GM13976 (cell line): Measurements from ENCODE around the gene OR8H3.
"Not testable (repeated sequence)": the region's sequence is repeated elsewhere in the genome, so short reads cannot be mapped to it uniquely, and the experiment has no call there.

Experiments
- DNase-seq: peaks from one replicate; pipeline ENCODE4 v3.0.0; 2012; ENCODE audit warnings: low spot score
- in situ Hi-C: fragments of 300-500 bp; cut with MboI; formaldehyde crosslinking; loops from one replicate; pipeline ENCODE4 v1.12.0; 2022; ENCODE audit warnings: low sequenced_read_pairs, mixed read lengths, inconsistent platforms; ENCODE audit not compliant: unreplicated experiment
- TF ChIP-seq, protein P1 (sequence below): IDR thresholded peaks from 2 replicates; pipeline ENCODE4 v1.5.1; 2012; ENCODE audit warnings: borderline replicate concordance, mild to moderate bottlenecking; ENCODE audit not compliant: insufficient read depth; ENCODE audit errors: extremely low read depth, missing control alignments, control extremely low read depth

The OR8H3 gene

GRCh38 chr11:56122073-56122472 is at the start of gene OR8H3:
TSS of gene OR8H3 (plus strand) at chr11:56122373. CDS start at chr11:56122373, 0 bp downstream.
- no peak for DNase-seq
- in situ Hi-C loops: no loop called here

DNA sequence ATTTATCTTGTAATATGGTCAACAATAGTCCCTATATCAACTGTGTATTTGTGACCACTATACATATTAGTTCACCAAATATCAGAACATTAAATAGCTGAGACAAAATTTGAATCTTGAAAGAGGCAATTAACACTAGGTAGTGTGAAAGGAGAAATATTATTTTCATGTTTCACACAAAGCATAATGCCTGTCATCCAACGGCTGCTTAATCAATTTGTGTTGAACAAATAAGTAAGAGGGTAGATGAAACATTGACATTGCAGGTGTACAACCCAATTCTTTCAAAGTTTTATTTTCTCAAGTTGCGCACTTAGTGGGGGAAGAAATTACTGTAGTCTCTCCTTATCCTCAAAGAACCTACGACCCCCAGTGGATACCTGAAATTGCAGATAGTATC is 32.5 kb upstream of the OR8H3 start:
- DNase-seq: no peak
- TF ChIP-seq, protein P1, sequence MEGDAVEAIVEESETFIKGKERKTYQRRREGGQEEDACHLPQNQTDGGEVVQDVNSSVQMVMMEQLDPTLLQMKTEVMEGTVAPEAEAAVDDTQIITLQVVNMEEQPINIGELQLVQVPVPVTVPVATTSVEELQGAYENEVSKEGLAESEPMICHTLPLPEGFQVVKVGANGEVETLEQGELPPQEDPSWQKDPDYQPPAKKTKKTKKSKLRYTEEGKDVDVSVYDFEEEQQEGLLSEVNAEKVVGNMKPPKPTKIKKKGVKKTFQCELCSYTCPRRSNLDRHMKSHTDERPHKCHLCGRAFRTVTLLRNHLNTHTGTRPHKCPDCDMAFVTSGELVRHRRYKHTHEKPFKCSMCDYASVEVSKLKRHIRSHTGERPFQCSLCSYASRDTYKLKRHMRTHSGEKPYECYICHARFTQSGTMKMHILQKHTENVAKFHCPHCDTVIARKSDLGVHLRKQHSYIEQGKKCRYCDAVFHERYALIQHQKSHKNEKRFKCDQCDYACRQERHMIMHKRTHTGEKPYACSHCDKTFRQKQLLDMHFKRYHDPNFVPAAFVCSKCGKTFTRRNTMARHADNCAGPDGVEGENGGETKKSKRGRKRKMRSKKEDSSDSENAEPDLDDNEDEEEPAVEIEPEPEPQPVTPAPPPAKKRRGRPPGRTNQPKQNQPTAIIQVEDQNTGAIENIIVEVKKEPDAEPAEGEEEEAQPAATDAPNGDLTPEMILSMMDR: no peak
- in situ Hi-C loops: no loop called here

More at GRCh38 chr11:56122073-56122472, at the start of gene OR8H3:
- TF ChIP-seq, protein P1: no peak

GRCh38 chr11:56093008-56093407 is 29.2 kb upstream of the OR8H3 start, which contains the start of gene OR8I2:
TSS of gene OR8I2 (plus strand) at chr11:56093308. CDS start at chr11:56093308, 0 bp downstream.
- no peak for DNase-seq
- in situ Hi-C loops: no loop called here
- TF ChIP-seq, protein P1: no peak

GRCh38 chr11:56103210-56103737 is 18.9 kb upstream of the OR8H3 start, which contains the start of gene OR8H2:
TSS of gene OR8H2 (plus strand) at chr11:56103687. CDS start at chr11:56105043, 1,356 bp downstream.
- in situ Hi-C loops: no loop called here
- DNase-seq: no peak
- TF ChIP-seq, protein P1: no peak

GRCh38 chr11:56140151-56140661 is 18.0 kb downstream of the OR8H3 start, which contains the start of gene OR8J3:
TSS of gene OR8J3 (minus strand) at chr11:56140201. CDS start at chr11:56137718, 2,483 bp downstream.
- in situ Hi-C loops: no loop called here
- TF ChIP-seq, protein P1: no peak
- DNase-seq: no peak

- DNase-seq, in situ Hi-C loops: not testable (repeated sequence)
Measured at GRCh38 chr11:56143681-56144080, 21.5 kb downstream of the OR8H3 start.

DNA sequence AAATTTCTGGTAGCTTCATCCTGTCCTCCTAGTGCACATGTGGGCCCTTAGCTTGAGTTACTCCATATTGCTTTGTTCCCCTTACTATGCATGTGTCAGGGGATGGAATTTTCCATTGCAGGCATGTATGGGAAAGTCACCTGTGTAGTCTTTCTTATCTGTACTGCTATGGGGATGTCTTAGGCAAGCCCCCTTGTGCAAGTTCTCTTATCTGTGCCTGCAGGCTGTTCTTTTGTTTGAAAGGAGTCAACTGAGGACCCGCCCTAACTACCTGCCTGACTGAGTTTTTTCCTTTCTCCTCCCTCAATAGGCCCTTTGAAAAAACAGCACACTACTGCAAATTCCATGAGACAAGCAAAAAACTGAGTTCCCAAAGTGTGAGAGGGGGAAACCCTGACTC is 29.2 kb downstream of the OR8H3 start:
- in situ Hi-C loops: no loop called here
- TF ChIP-seq, protein P1: no peak

More for the DNA sequence above, 29.2 kb downstream of the OR8H3 start:
- no peak for DNase-seq
